ENCODE results near the gene GARNL3. TPM values are rescaled to one million over a fixed set of nuclear protein-coding genes. Genes with fewer than 3 reads are reported as not detected.

The GARNL3 gene
- total RNA-seq, 1 experiment from 2014 or later = 2.8 TPM

DNA sequence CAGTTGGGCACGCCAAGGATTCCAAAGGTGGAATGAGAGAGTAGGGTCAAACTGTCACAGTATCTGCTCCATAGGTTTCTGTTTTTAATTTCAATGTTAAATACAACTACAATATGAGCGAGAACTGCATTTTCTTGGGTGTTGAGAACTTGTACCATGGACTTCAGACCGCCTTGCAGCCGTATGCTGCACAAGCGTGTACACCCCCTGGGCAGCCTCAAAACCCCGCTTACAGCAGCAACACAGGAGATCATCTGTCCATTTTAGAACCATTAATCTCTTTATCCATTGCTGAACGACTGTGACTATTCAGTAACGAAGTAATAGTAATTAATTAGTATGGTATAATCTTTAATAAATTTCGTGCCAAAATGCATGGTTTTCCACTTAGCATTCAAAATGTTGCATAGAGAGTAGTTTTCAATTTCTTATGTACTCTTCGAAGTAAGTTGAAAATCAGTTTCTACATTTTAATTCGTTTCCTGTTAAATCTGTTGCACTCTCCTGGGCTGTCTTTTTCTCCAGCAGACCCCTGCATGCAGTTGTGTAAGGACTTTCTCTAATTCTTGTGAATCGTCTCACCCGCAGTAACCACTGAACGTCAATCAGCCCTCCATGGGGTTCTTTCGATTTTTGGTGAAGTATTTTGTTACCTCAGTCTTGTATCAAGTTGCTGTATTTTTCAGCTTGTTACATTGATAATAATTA, 42.0 kb upstream of the GARNL3 start:
- intact Hi-C loops (cut with micrococcal nuclease; ENCODE audit: unreplicated experiment) = no loop called here
- peaks cover 11% of the 10 kb centered on the region for H3K4me1 Mint-ChIP-seq (ENCODE audit: low read depth, unreplicated experiment)
- no TSS peak for BruUV-seq (replicated peaks)
- DNase-seq = no peak
- CTCF ChIA-PET = no interaction called here
- H3K36me3 Mint-ChIP-seq (ENCODE audit: insufficient read depth, unreplicated experiment) = peaks cover 28% of the 10 kb centered on the region
- TF ChIP-seq, protein P1, sequence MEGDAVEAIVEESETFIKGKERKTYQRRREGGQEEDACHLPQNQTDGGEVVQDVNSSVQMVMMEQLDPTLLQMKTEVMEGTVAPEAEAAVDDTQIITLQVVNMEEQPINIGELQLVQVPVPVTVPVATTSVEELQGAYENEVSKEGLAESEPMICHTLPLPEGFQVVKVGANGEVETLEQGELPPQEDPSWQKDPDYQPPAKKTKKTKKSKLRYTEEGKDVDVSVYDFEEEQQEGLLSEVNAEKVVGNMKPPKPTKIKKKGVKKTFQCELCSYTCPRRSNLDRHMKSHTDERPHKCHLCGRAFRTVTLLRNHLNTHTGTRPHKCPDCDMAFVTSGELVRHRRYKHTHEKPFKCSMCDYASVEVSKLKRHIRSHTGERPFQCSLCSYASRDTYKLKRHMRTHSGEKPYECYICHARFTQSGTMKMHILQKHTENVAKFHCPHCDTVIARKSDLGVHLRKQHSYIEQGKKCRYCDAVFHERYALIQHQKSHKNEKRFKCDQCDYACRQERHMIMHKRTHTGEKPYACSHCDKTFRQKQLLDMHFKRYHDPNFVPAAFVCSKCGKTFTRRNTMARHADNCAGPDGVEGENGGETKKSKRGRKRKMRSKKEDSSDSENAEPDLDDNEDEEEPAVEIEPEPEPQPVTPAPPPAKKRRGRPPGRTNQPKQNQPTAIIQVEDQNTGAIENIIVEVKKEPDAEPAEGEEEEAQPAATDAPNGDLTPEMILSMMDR (IDR thresholded peaks at IDR 0.05; ENCODE audit: unreplicated experiment) = no peak
- H3K27ac Mint-ChIP-seq (ENCODE audit: unreplicated experiment) = no peak overlapping the region
- no peaks in the 10 kb centered on the region for H3K9me3 Mint-ChIP-seq (ENCODE audit: low read depth, unreplicated experiment)
- H3K27me3 Mint-ChIP-seq (ENCODE audit: unreplicated experiment) = peaks cover 39% of the 10 kb centered on the region
- no peak overlapping the region for H3K4me3 Mint-ChIP-seq (ENCODE audit: low read depth, unreplicated experiment)

GRCh38 chr9:127223266-127223665, 41.3 kb upstream of the GARNL3 start:
- Mint-ChIP-seq H3K9me3 (ENCODE audit: low read depth, unreplicated experiment) (no peaks in the 10 kb centered on the region), H3K27me3 (ENCODE audit: unreplicated experiment) (peaks cover 39% of the 10 kb centered on the region), H3K4me1 (ENCODE audit: low read depth, unreplicated experiment) (peaks cover 11% of the 10 kb centered on the region), H3K27ac (ENCODE audit: unreplicated experiment) (no peak overlapping the region), H3K36me3 (ENCODE audit: insufficient read depth, unreplicated experiment) (peaks cover 28% of the 10 kb centered on the region), H3K4me3 (ENCODE audit: low read depth, unreplicated experiment) (no peak overlapping the region)
- TF ChIP-seq, protein P1 (IDR thresholded peaks at IDR 0.05; ENCODE audit: unreplicated experiment) = no peak
- no TSS peak for BruUV-seq (replicated peaks)
- CTCF ChIA-PET = no interaction called here
- no peak for DNase-seq
- intact Hi-C loops (cut with micrococcal nuclease; ENCODE audit: unreplicated experiment) = no loop called here

DNA sequence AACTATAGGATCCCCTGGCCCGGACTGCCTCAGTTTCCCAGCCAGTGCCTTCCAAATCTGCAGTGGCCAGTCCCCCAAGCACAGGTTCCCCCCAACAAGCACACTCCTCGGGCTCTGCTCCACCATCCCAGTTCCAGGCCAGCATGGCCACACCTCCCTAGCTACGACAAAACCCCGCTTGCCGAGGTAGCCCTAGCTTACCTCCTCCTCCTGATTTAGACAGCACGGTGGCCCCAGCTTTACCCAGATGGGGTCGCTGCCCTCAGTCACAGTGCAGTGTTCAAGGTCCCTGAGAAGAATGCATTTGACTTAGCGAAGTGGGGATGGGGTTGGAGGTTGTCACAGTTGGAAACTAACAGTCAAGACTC, 40.8 kb upstream of the GARNL3 start:
- TF ChIP-seq, protein P1 (IDR thresholded peaks at IDR 0.05; ENCODE audit: unreplicated experiment) = no peak
- CTCF ChIA-PET = interaction anchor here (0.8 to 1.4 kb wide), 3 partner anchors 9 to 249 kb away, joined by 4 to 9 read pairs (median 5); no protein-coding TSS in a partner anchor
- intact Hi-C loops (cut with micrococcal nuclease; ENCODE audit: unreplicated experiment) = no loop called here
- Mint-ChIP-seq H3K4me1 (ENCODE audit: low read depth, unreplicated experiment) (peaks cover 11% of the 10 kb centered on the region), H3K27ac (ENCODE audit: unreplicated experiment) (no peak overlapping the region), H3K27me3 (ENCODE audit: unreplicated experiment) (peaks cover 39% of the 10 kb centered on the region), H3K4me3 (ENCODE audit: low read depth, unreplicated experiment) (peak overlapping the region; percentile 79), H3K36me3 (ENCODE audit: insufficient read depth, unreplicated experiment) (peaks cover 28% of the 10 kb centered on the region), H3K9me3 (ENCODE audit: low read depth, unreplicated experiment) (no peaks in the 10 kb centered on the region)
- no TSS peak for BruUV-seq (replicated peaks)
- no peak for DNase-seq

- Mint-ChIP-seq H3K4me3 (ENCODE audit: low read depth, unreplicated experiment) (peak overlapping the region; percentile 79), H3K4me1 (ENCODE audit: low read depth, unreplicated experiment) (peaks cover 11% of the 10 kb centered on the region), H3K36me3 (ENCODE audit: insufficient read depth, unreplicated experiment) (peaks cover 28% of the 10 kb centered on the region), H3K27ac (ENCODE audit: unreplicated experiment) (peak overlapping the region; percentile 90), H3K9me3 (ENCODE audit: low read depth, unreplicated experiment) (no peaks in the 10 kb centered on the region), H3K27me3 (ENCODE audit: unreplicated experiment) (peaks cover 39% of the 10 kb centered on the region)
- CTCF ChIA-PET = interaction anchor here (0.5 to 1.4 kb wide), 6 partner anchors 10 to 250 kb away, joined by 3 to 9 read pairs (median 6); partner anchors contain the start of gene SLC2A8
- BruUV-seq (replicated peaks) = no TSS peak
- TF ChIP-seq, protein P1 (IDR thresholded peaks at IDR 0.05; ENCODE audit: unreplicated experiment) = no peak
- intact Hi-C loops (cut with micrococcal nuclease; ENCODE audit: unreplicated experiment) = no loop called here
- DNase-seq = peak; percentile 78
Measured at GRCh38 chr9:127224178-127224882, 40.2 kb upstream of the GARNL3 start.
